ENCODE data around the gene CACNA1B.

CACNA1B gene

GRCh38 chr9:137836831-137837241 lies 40.7 kb upstream of the CACNA1B start:
- Histone ChIP-seq H3K9me2 (replicated peaks; ENCODE audit: insufficient read depth, low read length) (no peaks in the 10 kb centered on the region), H3K36me3 (replicated peaks; ENCODE audit: insufficient read depth, low read length) (no peaks in the 10 kb centered on the region), H3F3A (ENCODE audit: insufficient read depth, low read length) (no peaks in the 10 kb centered on the region), H3K27me3 (replicated peaks; ENCODE audit: insufficient read depth, low read length) (no peaks in the 10 kb centered on the region), H3K4me2 (ENCODE audit: low read depth, low read length) (no peak overlapping the region), H3K27ac (ENCODE audit: low read length) (no peak overlapping the region), H4K20me1 (ENCODE audit: insufficient read depth, low read length) (no peaks in the 10 kb centered on the region), H3K9ac (ENCODE audit: low read length) (no peak overlapping the region), H2AFZ (ENCODE audit: low read length) (no peak overlapping the region), H3K9me3 (replicated peaks; ENCODE audit: insufficient read depth, low read length) (no peaks in the 10 kb centered on the region), H3K4me1 (ENCODE audit: low read length) (no peaks in the 10 kb centered on the region), H3K79me2 (ENCODE audit: low read length) (no peaks in the 10 kb centered on the region), H3K4me3 (ENCODE audit: low read length) (no peak overlapping the region)
- TF ChIP-seq EZH2phosphoT487 (IDR thresholded peaks at IDR 0.05; ENCODE audit: low read length) (no peak), CTCF (IDR thresholded peaks at IDR 0.05; ENCODE audit: low read length) (no peak)
- DNase-seq, result no peak

GRCh38 chr9:137837345-137838278 lies 40.0 kb upstream of the CACNA1B start:
- Histone ChIP-seq H3K4me2 (ENCODE audit: low read depth, low read length) (no peak overlapping the region), H3K4me3 (ENCODE audit: low read length) (no peak overlapping the region)

GRCh38 chr9:137838576-137838975 lies 39.0 kb upstream of the CACNA1B start:
- no peak for DNase-seq
- Histone ChIP-seq H3F3A (ENCODE audit: insufficient read depth, low read length) (no peaks in the 10 kb centered on the region), H3K4me2 (ENCODE audit: low read depth, low read length) (no peak overlapping the region), H2AFZ (ENCODE audit: low read length) (no peak overlapping the region), H3K9ac (ENCODE audit: low read length) (no peak overlapping the region), H3K36me3 (replicated peaks; ENCODE audit: insufficient read depth, low read length) (no peaks in the 10 kb centered on the region), H3K9me3 (replicated peaks; ENCODE audit: insufficient read depth, low read length) (no peaks in the 10 kb centered on the region), H3K27ac (ENCODE audit: low read length) (no peak overlapping the region), H3K9me2 (replicated peaks; ENCODE audit: insufficient read depth, low read length) (no peaks in the 10 kb centered on the region), H4K20me1 (ENCODE audit: insufficient read depth, low read length) (no peaks in the 10 kb centered on the region), H3K4me1 (ENCODE audit: low read length) (no peaks in the 10 kb centered on the region), H3K4me3 (ENCODE audit: low read length) (no peak overlapping the region), H3K27me3 (replicated peaks; ENCODE audit: insufficient read depth, low read length) (peaks cover 4% of the 10 kb centered on the region), H3K79me2 (ENCODE audit: low read length) (no peaks in the 10 kb centered on the region)
- TF ChIP-seq EZH2 (optimal IDR thresholded peaks at IDR 0.05; ENCODE audit: low read depth, low read length) (no peak), CTCF (IDR thresholded peaks at IDR 0.05; ENCODE audit: low read length) (no peak), EZH2phosphoT487 (IDR thresholded peaks at IDR 0.05; ENCODE audit: low read length) (no peak)

More at GRCh38 chr9:137837345-137838278, 40.0 kb upstream of the CACNA1B start:
- no peaks in the 10 kb centered on the region for H3K36me3 ChIP-seq (replicated peaks; ENCODE audit: insufficient read depth, low read length)
- no peaks in the 10 kb centered on the region for H4K20me1 ChIP-seq (ENCODE audit: insufficient read depth, low read length)
- no peaks in the 10 kb centered on the region for H3K79me2 ChIP-seq (ENCODE audit: low read length)
- no peak overlapping the region for H3K27ac ChIP-seq (ENCODE audit: low read length)
- H3K9me3 ChIP-seq (replicated peaks; ENCODE audit: insufficient read depth, low read length), result no peaks in the 10 kb centered on the region
- H3F3A ChIP-seq (ENCODE audit: insufficient read depth, low read length), result no peaks in the 10 kb centered on the region
- TF ChIP-seq EZH2phosphoT487 (IDR thresholded peaks at IDR 0.05; ENCODE audit: low read length) (no peak), EZH2 (optimal IDR thresholded peaks at IDR 0.05; ENCODE audit: low read depth, low read length) (no peak)
- no peak overlapping the region for H3K9ac ChIP-seq (ENCODE audit: low read length)
- H2AFZ ChIP-seq (ENCODE audit: low read length), result no peak overlapping the region
- H3K4me1 ChIP-seq (ENCODE audit: low read length), result no peaks in the 10 kb centered on the region
- DNase-seq, result no peak
- no peaks in the 10 kb centered on the region for H3K9me2 ChIP-seq (replicated peaks; ENCODE audit: insufficient read depth, low read length)
- no peaks in the 10 kb centered on the region for H3K27me3 ChIP-seq (replicated peaks; ENCODE audit: insufficient read depth, low read length)

GRCh38 chr9:137843355-137843754 lies 34.2 kb upstream of the CACNA1B start:
- no peaks in the 10 kb centered on the region for H3K79me2 ChIP-seq (ENCODE audit: low read length)
- no peaks in the 10 kb centered on the region for H4K20me1 ChIP-seq (ENCODE audit: insufficient read depth, low read length)
- H3K27ac ChIP-seq (ENCODE audit: low read length), result no peak overlapping the region
- no peak overlapping the region for H3K9ac ChIP-seq (ENCODE audit: low read length)
- TF ChIP-seq EZH2 (optimal IDR thresholded peaks at IDR 0.05; ENCODE audit: low read depth, low read length) (no peak), EZH2phosphoT487 (IDR thresholded peaks at IDR 0.05; ENCODE audit: low read length) (no peak), CTCF (IDR thresholded peaks at IDR 0.05; ENCODE audit: low read length) (no peak)
- no peak overlapping the region for H2AFZ ChIP-seq (ENCODE audit: low read length)
- no peak overlapping the region for H3K4me3 ChIP-seq (ENCODE audit: low read length)
- H3K4me2 ChIP-seq (ENCODE audit: low read depth, low read length), result no peak overlapping the region
- H3K9me3 ChIP-seq (replicated peaks; ENCODE audit: insufficient read depth, low read length), result no peaks in the 10 kb centered on the region
- H3K27me3 ChIP-seq (replicated peaks; ENCODE audit: insufficient read depth, low read length), result peaks cover 7% of the 10 kb centered on the region
- H3K9me2 ChIP-seq (replicated peaks; ENCODE audit: insufficient read depth, low read length), result no peaks in the 10 kb centered on the region
- DNase-seq, result no peak
- H3F3A ChIP-seq (ENCODE audit: insufficient read depth, low read length), result no peaks in the 10 kb centered on the region
- H3K36me3 ChIP-seq (replicated peaks; ENCODE audit: insufficient read depth, low read length), result no peaks in the 10 kb centered on the region
- H3K4me1 ChIP-seq (ENCODE audit: low read length), result no peaks in the 10 kb centered on the region
